Left lung (tissue), 10 donors: ENCODE results near the gene RHBDL1. TPM values are rescaled to one million over a fixed set of nuclear protein-coding genes. Genes with fewer than 3 reads are reported as not detected.

Experiments used
- ATAC-seq: fragments of 200-7000 bp; cut with Tn5 transposase; one replicate; pipeline ENCODE4 v1.9.1; 2020; ENCODE audit warnings: moderate library complexity
- DNase-seq, 4 donors: peaks; one replicate each; pipeline ENCODE4 v3.0.0-alpha.2; 2013 to 2020
- H3K27ac ChIP-seq, 2 donors: fragments of 200-600 bp; sonication (generic) in 1 of 2; one replicate each; pipeline versions ENCODE4 v1.5.0 to v1.8.0; 2020 to 2021
- H3K27me3 ChIP-seq, 2 donors: fragments of 200-600 bp; sonication (generic) in 1 of 2; one replicate each; pipeline versions ENCODE4 v1.5.0 to v1.8.0; 2020 to 2021
- H3K36me3 ChIP-seq, 2 donors: fragments of 200-600 bp; sonication (generic) in 1 of 2; one replicate each; pipeline versions ENCODE4 v1.5.0 to v1.8.0; 2020 to 2021
- H3K4me1 ChIP-seq, 2 donors: fragments of 200-600 bp; one replicate each; pipeline ENCODE4 v1.8.0; 2021
- H3K4me3 ChIP-seq, 2 donors: fragments of 200-600 bp; sonication (generic) in 1 of 2; one replicate each; pipeline versions ENCODE4 v1.5.0 to v1.8.0; 2020 to 2021; ENCODE audit warnings: mild to moderate bottlenecking in 1 of 2
- H3K9me3 ChIP-seq, 2 donors: fragments of 200-600 bp; sonication (generic) in 1 of 2; one replicate each; pipeline versions ENCODE4 v1.5.0 to v1.8.0; 2020 to 2021
- intact Hi-C, 2 donors: fragments of 100-400 bp; cut with DNase I; formaldehyde crosslinking; loops; one replicate each; pipeline versions ENCODE4 v1.11.2 to v1.14.2; 2022
- polyA plus RNA-seq, 6 donors: library from polyadenylated mRNA; unstranded; fragments of 120-200 nt; gene quantifications; one replicate each; pipeline ENCODE4 v1.2.1, GENCODE V29; 2013; ENCODE audit not compliant: insufficient read length in 6 of 6
- total RNA-seq, 2 donors: library from RNA; stranded (reverse); fragmentation: NEBNext Ultra II Directional; extraction: Animal tissue kit (Norgen Biotek cat#: 25700); gene quantifications; one replicate each; pipeline ENCODE4 v1.2.1, GENCODE V29; 2021
- TF ChIP-seq, protein P1 (sequence below), 2 donors: fragments of 200-600 bp; sonication (generic) in 1 of 2; IDR thresholded peaks; one replicate each; pipeline versions ENCODE4 v1.5.0 to v1.8.0; 2021; ENCODE audit warnings: antibody characterized with exemption in 2 of 2
- donor health status: DM: no; HTN: yes; CAD: no.
- donor health status: DM: no; HTN: no; CAD: no.

Gene RHBDL1
- total and polyA plus RNA-seq, 8 donors: 0.45 to 4.3 (median 0.81) TPM

DNA sequence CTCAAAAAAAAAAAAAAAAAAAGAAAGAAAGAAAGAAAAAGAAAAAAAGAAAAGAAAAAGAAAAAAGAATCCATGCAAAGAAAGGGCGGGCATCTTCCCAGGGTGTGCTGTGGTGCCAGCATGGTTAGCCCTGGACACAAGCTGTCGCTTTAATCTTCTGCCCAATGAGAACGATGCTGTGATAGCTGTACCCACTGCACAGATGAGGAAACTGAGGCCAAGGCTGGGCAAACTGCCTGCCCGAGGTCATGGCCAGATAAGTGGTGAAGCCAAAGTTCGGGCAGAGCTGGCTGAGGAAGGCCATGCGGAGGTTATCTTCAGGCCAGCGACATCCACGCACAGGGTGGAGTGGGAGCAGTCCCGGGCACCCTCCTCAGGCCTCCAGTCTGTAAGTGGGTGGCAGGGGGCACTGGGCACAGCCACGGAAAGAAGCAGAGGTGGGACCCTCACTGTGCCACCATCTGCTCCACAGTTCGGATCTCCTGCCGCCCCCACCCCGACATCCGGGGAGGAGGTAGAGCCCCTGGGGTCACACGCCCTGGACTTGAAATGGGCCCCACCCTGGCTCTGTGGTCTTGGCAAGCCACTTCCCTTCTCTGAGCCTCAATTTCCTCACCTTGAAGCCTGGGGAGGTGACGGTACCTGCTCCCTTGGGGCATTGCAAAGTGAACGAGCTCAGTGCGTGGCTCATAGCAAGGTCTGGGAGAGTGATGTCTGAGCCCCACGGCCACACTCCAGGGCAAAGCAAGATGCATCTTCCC is 23.6 kb downstream of the RHBDL1 start:
- Histone ChIP-seq H3K4me1 (peaks cover 11 to 22% of the 10 kb centered on the region in 2 donors), H3K27me3 (peaks cover 66 to 99% of the 10 kb centered on the region in 2 donors), H3K4me3 (no peak overlapping the region), H3K9me3 (no peaks in the 10 kb centered on the region), H3K36me3 (no peaks in the 10 kb centered on the region), H3K27ac (no peak overlapping the region)
- TF ChIP-seq, protein P1, sequence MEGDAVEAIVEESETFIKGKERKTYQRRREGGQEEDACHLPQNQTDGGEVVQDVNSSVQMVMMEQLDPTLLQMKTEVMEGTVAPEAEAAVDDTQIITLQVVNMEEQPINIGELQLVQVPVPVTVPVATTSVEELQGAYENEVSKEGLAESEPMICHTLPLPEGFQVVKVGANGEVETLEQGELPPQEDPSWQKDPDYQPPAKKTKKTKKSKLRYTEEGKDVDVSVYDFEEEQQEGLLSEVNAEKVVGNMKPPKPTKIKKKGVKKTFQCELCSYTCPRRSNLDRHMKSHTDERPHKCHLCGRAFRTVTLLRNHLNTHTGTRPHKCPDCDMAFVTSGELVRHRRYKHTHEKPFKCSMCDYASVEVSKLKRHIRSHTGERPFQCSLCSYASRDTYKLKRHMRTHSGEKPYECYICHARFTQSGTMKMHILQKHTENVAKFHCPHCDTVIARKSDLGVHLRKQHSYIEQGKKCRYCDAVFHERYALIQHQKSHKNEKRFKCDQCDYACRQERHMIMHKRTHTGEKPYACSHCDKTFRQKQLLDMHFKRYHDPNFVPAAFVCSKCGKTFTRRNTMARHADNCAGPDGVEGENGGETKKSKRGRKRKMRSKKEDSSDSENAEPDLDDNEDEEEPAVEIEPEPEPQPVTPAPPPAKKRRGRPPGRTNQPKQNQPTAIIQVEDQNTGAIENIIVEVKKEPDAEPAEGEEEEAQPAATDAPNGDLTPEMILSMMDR (IDR thresholded peaks at IDR 0.05): no peak
- no peak for DNase-seq
- intact Hi-C loops: no loop called here
- ATAC-seq: no peak

DNA sequence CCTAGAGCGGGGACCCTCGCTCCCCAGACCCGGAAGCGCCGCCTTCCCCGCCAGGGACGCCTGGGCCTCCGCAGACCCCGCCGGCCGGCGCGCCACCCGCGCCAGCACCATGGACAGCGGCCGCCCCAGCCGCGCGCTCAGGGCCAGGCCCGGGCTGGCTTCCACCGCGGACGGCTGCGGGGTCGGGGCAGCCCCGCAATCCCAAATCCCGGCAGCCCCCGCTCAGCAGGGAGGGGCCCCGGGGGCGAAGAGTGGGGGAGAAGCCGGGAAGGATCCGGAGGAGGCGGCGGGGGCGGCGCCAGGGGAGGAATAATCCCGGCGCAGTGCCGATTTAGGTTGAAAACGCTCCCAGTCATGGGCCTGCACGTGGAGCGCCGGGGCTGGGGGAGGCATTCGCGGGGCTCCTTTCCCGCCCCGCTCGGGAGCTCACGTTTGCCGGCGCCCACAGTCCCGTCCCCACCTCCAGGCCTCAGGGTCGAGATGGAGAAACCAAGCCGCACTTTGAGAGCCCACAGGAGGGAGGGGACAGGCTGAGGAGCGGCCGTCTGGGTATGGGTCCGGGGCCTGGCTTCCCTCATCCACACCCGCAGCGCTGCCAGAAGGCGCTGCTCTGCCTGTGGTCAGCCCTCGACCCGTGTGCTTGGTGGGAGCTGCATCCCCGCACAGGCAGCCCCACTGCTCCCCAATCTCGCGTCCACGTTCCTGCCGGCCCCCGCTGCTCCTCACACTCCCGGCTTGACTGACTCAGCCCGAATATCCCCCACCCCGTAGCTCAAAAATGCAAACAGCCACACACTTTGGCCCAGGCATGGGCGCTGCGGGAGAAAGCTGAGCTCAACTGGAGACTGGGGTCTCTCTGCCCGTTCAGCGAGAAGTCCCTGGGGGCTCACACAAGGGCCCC is 25.5 kb downstream of the RHBDL1 start:
- H3K4me1 ChIP-seq: peaks cover 1 to 5% of the 10 kb centered on the region in 2 donors
- H3K36me3 ChIP-seq: no peaks in the 10 kb centered on the region
- H3K27ac ChIP-seq: no peak overlapping the region
- H3K27me3 ChIP-seq: peaks cover 61 to 98% of the 10 kb centered on the region in 2 donors
- TF ChIP-seq, protein P1 (IDR thresholded peaks at IDR 0.05): no peak
- no peaks in the 10 kb centered on the region for H3K9me3 ChIP-seq
- no peak overlapping the region for H3K4me3 ChIP-seq
- ATAC-seq (peak; percentile 76), DNase-seq (peak in 1 of 4 donors; percentile 50)
- intact Hi-C loops: no loop called here

DNA sequence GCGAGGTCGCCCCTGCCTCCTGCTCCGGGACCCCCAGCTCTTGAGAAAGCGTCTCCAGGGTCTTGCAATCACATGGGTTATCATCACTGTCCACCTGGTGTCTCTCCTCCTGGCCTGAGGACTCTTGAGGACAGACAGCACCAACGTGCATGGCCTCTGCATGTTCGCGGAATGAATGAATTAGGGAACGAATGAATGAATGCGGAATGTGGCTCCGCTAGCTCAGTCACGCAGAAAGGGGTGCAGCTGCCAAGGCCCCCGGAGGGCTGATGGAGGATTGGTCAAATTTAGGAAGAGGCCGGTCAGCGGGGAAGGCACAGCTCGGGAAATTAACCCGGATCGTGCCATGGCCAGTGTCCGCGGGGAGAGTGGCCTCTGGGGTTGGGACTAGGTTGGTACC is 26.9 kb downstream of the RHBDL1 start:
- Histone ChIP-seq H3K4me1 (no peaks in the 10 kb centered on the region), H3K4me3 (no peak overlapping the region), H3K9me3 (no peaks in the 10 kb centered on the region), H3K36me3 (no peaks in the 10 kb centered on the region), H3K27me3 (peaks cover 70 to 98% of the 10 kb centered on the region in 2 donors), H3K27ac (no peak overlapping the region)
- DNase-seq: no peak
- no peak for ATAC-seq
- TF ChIP-seq, protein P1 (IDR thresholded peaks at IDR 0.05): no peak
- intact Hi-C loops: no loop called here

DNA sequence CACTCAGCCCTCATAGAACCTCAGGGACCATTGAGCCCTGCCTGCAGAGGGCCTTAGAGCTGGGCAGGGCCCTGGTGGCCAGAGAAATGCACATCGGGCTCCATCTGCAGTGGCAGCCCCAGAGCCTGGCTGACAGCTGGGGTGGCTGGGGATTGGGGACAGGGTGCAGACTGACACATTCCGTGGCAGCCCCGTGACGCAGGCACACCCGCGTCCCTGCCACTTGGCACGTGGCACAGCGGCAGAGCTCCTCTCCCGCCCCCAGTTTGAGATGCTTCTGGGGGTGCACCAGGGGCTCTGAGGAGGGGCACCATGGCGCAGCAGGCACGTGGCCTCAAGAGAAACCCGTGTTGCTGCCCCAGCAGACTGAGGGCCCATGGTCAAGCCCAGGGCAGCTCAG is 27.9 kb downstream of the RHBDL1 start:
- H3K27me3 ChIP-seq: peaks cover 70 to 98% of the 10 kb centered on the region in 2 donors
- TF ChIP-seq, protein P1 (IDR thresholded peaks at IDR 0.05): no peak
- H3K9me3 ChIP-seq: no peaks in the 10 kb centered on the region
- ATAC-seq: no peak
- intact Hi-C loops: no loop called here
- H3K4me3 ChIP-seq: no peak overlapping the region
- no peak for DNase-seq
- no peaks in the 10 kb centered on the region for H3K36me3 ChIP-seq
- H3K4me1 ChIP-seq: no peaks in the 10 kb centered on the region
- H3K27ac ChIP-seq: no peak overlapping the region

DNA sequence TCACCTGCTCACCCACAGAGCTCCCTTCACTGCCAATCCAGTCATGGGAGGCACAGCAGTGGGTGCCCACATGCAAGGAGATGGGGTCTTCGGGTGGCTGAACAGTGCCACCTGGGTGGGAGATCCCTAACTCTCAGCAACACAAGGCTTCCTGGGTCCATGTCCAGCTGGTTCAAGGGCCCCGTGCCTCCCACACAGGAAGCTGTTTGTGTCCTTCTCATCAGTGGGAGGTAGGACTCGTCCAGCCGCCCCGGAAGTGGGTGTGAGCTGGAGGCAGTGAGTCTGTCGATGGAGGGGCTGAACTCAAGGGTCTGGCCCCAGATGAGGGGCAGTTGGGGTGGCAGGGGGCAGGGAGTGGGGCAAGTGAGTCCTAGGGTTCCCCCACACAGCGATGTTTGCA is 28.6 kb downstream of the RHBDL1 start:
- Histone ChIP-seq H3K4me1 (no peaks in the 10 kb centered on the region), H3K27ac (no peak overlapping the region), H3K36me3 (no peaks in the 10 kb centered on the region), H3K4me3 (no peak overlapping the region), H3K9me3 (no peaks in the 10 kb centered on the region), H3K27me3 (peaks cover 70 to 99% of the 10 kb centered on the region in 2 donors)
- DNase-seq: no peak
- TF ChIP-seq, protein P1 (IDR thresholded peaks at IDR 0.05): no peak
- no peak for ATAC-seq
- intact Hi-C loops: no loop called here
